T-cell (primary cell): ENCODE data around the gene INTS14. TPM values are rescaled to one million over a fixed set of nuclear protein-coding genes. Genes with fewer than 3 reads are reported as not detected.

Experiments
- ATAC-seq, 4 experiments: fragments of 200-7000 bp in 3 of 4; fragments of 150-1000 bp in 1 of 4; cut with Tn5 transposase; replicated peaks in 1 of 4; 1 replicate in 3 of 4; 2 replicates in 1 of 4; pipeline ENCODE4 v1.10.0; 2021; ENCODE audit warnings: moderate library complexity in 3 of 4, mild to moderate bottlenecking in 2 of 4, moderate number of reproducible peaks in 1 of 4
- CTCF ChIA-PET, 2 donors: fragments of 300-600 bp; sonication (Branson Sonifier 250); formaldehyde crosslinking; loops; one replicate each; lab custom pipeline; 2022; ENCODE audit warnings: antibody characterized with exemption in 2 of 2; lab: Charles Lee
- POLR2A ChIA-PET, 2 donors: fragments of 300-600 bp; sonication (Branson Sonifier 250); formaldehyde crosslinking; loops; one replicate each; lab custom pipeline; 2022; ENCODE audit warnings: antibody characterized with exemption in 2 of 2; lab: Charles Lee
- DNase-seq, 35 experiments: peaks; one replicate each; pipeline versions ENCODE4 v3.0.0 to v3.0.0-alpha.2; 2013 to 2023
- H3K27ac ChIP-seq: one replicate; pipeline ENCODE4 v1.5.1; 2013; ENCODE audit warnings: low read length
- H3K27me3 ChIP-seq, 2 experiments: replicated peaks in 1 of 2; 1 replicate in 1 of 2; 2 replicates in 1 of 2; pipeline versions ENCODE4 v1.6.1 to v1.7.0; 2013; ENCODE audit warnings: low read length in 1 of 2, mixed read lengths in 1 of 2; ENCODE audit not compliant: control insufficient read depth in 2 of 2, insufficient read depth in 2 of 2; ENCODE audit errors: extremely low read depth in 1 of 2
- H3K36me3 ChIP-seq, 2 donors: 1 replicate in 1 of 2; 2 replicates in 1 of 2; pipeline versions ENCODE4 v1.6.1 to v1.7.0; 2013; ENCODE audit warnings: low read length in 1 of 2; ENCODE audit not compliant: control insufficient read depth in 2 of 2, insufficient read depth in 1 of 2; ENCODE audit errors: extremely low read depth in 1 of 2
- H3K4me1 ChIP-seq, 2 experiments: 1 replicate in 1 of 2; 2 replicates in 1 of 2; pipeline versions ENCODE4 v1.6.1 to v1.7.0; 2013; ENCODE audit warnings: low read length in 2 of 2, mixed read lengths in 1 of 2; ENCODE audit not compliant: insufficient read depth in 2 of 2, control insufficient read depth in 1 of 2; ENCODE audit errors: extremely low read depth in 1 of 2
- H3K4me3 ChIP-seq, 2 donors: 1 replicate in 1 of 2; 2 replicates in 1 of 2; pipeline versions ENCODE4 v1.5.1 to v1.7.0; 2013; ENCODE audit warnings: mild to moderate bottlenecking in 2 of 2, low read length in 1 of 2, moderate library complexity in 1 of 2; ENCODE audit not compliant: control insufficient read depth in 1 of 2; ENCODE audit errors: extremely low read depth in 1 of 2
- H3K9me3 ChIP-seq: 2 replicates; pipeline ENCODE4 v1.7.0; 2013
- H3K27ac Mint-ChIP-seq, 2 donors: one replicate each; pipeline ENCODE4 v1.8.0; 2020 to 2021; ENCODE audit warnings: mild to moderate bottlenecking in 2 of 2, mixed read lengths in 2 of 2
- H3K27me3 Mint-ChIP-seq, 2 donors: one replicate each; pipeline ENCODE4 v1.8.0; 2021 to 2022; ENCODE audit warnings: mixed read lengths in 2 of 2
- H3K36me3 Mint-ChIP-seq: one replicate; pipeline ENCODE4 v1.8.0; 2021; ENCODE audit warnings: mixed read lengths
- H3K4me1 Mint-ChIP-seq, 3 donors: one replicate each; pipeline ENCODE4 v1.8.0; 2020 to 2022; ENCODE audit warnings: mixed read lengths in 3 of 3, mild to moderate bottlenecking in 1 of 3
- H3K4me3 Mint-ChIP-seq, 3 donors: one replicate each; pipeline ENCODE4 v1.8.0; 2020 to 2022; ENCODE audit warnings: mild to moderate bottlenecking in 3 of 3, mixed read lengths in 3 of 3, moderate library complexity in 3 of 3
- H3K9me3 Mint-ChIP-seq, 3 donors: one replicate each; pipeline ENCODE4 v1.8.0; 2020 to 2022; ENCODE audit warnings: mixed read lengths in 3 of 3
- WGBS: methylation state at CpG from one replicate; pipeline ENCODE4 v1.1.5; 2013; ENCODE audit warnings: missing lambda C conversion rate; ENCODE audit not compliant: insufficient coverage; 5-methylcytosine and 5-hydroxymethylcytosine counted together
- total RNA-seq, 35 experiments: library from RNA in 6 of 35; stranded (reverse) in 6 of 35; fragments of 120-200 nt in 1 of 35; gene quantifications; one replicate each; pipeline versions ENCODE4 v1.2.1 to v1.2.4 and lab custom pipeline; 2013 to 2026

Gene INTS14
- total RNA-seq, 5 donors from 2014 or later (not counting 1 experiment from before 2014, with no cell fraction given): 26.6 to 36.4 (median 34.4) TPM

- no peak overlapping the region for H3K4me3 Mint-ChIP-seq
- DNase-seq: no peak
- peaks cover 4% of the 10 kb centered on the region for H3K36me3 Mint-ChIP-seq
- no peak overlapping the region for H3K4me3 ChIP-seq
- 95% methylated on average over 4 of the region's 4 CpGs for WGBS
- no peaks in the 10 kb centered on the region for H3K27me3 Mint-ChIP-seq
- no peak overlapping the region for H3K27ac ChIP-seq
- no peaks in the 10 kb centered on the region for H3K4me1 ChIP-seq
- H3K9me3 ChIP-seq: no peaks in the 10 kb centered on the region
- peak overlapping the region in 1 of 2 donors; percentile 16 for H3K27ac Mint-ChIP-seq
- H3K27me3 ChIP-seq: no peaks in the 10 kb centered on the region
- ChIA-PET CTCF (interaction anchor here in 1 of 2 donors (0.6 kb wide), 1 partner anchor 34 kb away, joined by 3 read pairs; no protein-coding TSS in a partner anchor), POLR2A (no interaction called here)
- H3K36me3 ChIP-seq: peaks cover 2 to 3% of the 10 kb centered on the region in 2 donors
- no peaks in the 10 kb centered on the region for H3K9me3 Mint-ChIP-seq
- no peaks in the 10 kb centered on the region for H3K4me1 Mint-ChIP-seq
- ATAC-seq: no peak
Measured at GRCh38 chr15:65644282-65644681, 33.4 kb upstream of the INTS14 start.

- Histone ChIP-seq H3K4me1 (no peaks in the 10 kb centered on the region), H3K27ac (no peak overlapping the region), H3K4me3 (no peak overlapping the region), H3K36me3 (peaks cover 2 to 3% of the 10 kb centered on the region in 2 donors), H3K27me3 (no peaks in the 10 kb centered on the region), H3K9me3 (no peaks in the 10 kb centered on the region)
- POLR2A ChIA-PET: interaction anchor here in 1 of 2 donors (0.6 to 0.7 kb wide), 2 partner anchors 21 to 501 kb away, joined by 3 read pairs; no protein-coding TSS in a partner anchor
- DNase-seq (no peak), ATAC-seq (no peak)
- Mint-ChIP-seq H3K4me3 (no peak overlapping the region), H3K9me3 (no peaks in the 10 kb centered on the region), H3K4me1 (peaks cover 7 to 12% (median 10%) of the 10 kb centered on the region in 3 donors), H3K27ac (no peak overlapping the region), H3K36me3 (peaks cover 4% of the 10 kb centered on the region), H3K27me3 (no peaks in the 10 kb centered on the region)
- 79% methylated on average over 3 of the region's 6 CpGs for WGBS
- CTCF ChIA-PET: no interaction called here
Measured at GRCh38 chr15:65642594-65642993, 31.7 kb upstream of the INTS14 start.

- Histone ChIP-seq H3K4me1 (no peaks in the 10 kb centered on the region), H3K4me3 (no peak overlapping the region), H3K9me3 (no peaks in the 10 kb centered on the region), H3K27ac (no peak overlapping the region), H3K36me3 (peaks cover under 1 to 3% of the 10 kb centered on the region in 2 donors), H3K27me3 (no peaks in the 10 kb centered on the region)
- ChIA-PET CTCF (interaction anchor here (0.5 to 0.6 kb wide), 3 partner anchors 21 to 217 kb away, joined by 4 to 13 read pairs (median 4); no protein-coding TSS in a partner anchor), POLR2A (interaction anchor here in 1 of 2 donors (0.6 kb wide), 2 partner anchors 500 to 777 kb away, joined by 3 to 5 read pairs; no protein-coding TSS in a partner anchor)
- WGBS: 85% methylated on average over 5 of the region's 6 CpGs
- H3K36me3 Mint-ChIP-seq: peaks cover 3% of the 10 kb centered on the region
- peaks cover 7 to 13% (median 12%) of the 10 kb centered on the region in 3 donors for H3K4me1 Mint-ChIP-seq
- no peak overlapping the region for H3K4me3 Mint-ChIP-seq
- no peaks in the 10 kb centered on the region for H3K9me3 Mint-ChIP-seq
- no peak overlapping the region for H3K27ac Mint-ChIP-seq
- H3K27me3 Mint-ChIP-seq: no peaks in the 10 kb centered on the region
- ATAC-seq (no peak), DNase-seq (no peak)
Measured at GRCh38 chr15:65641768-65642475, 31.0 kb upstream of the INTS14 start.

- peaks cover 7 to 13% (median 12%) of the 10 kb centered on the region in 3 donors for H3K4me1 Mint-ChIP-seq
- Histone ChIP-seq H3K4me1 (no peaks in the 10 kb centered on the region), H3K27me3 (no peaks in the 10 kb centered on the region), H3K9me3 (no peaks in the 10 kb centered on the region), H3K27ac (no peak overlapping the region), H3K36me3 (peaks cover 0 to 3% of the 10 kb centered on the region in 2 donors), H3K4me3 (no peak overlapping the region)
- WGBS: 91% methylated on average over 6 of the region's 6 CpGs
- no peaks in the 10 kb centered on the region for H3K27me3 Mint-ChIP-seq
- ChIA-PET POLR2A (no interaction called here), CTCF (interaction anchor here in 1 of 2 donors (0.7 to 1.5 kb wide), 3 partner anchors 10 to 335 kb away, joined by 3 to 4 read pairs (median 4); partner anchors contain the start of gene RNU5B-1)
- H3K4me3 Mint-ChIP-seq: no peak overlapping the region
- ATAC-seq (no peak), DNase-seq (no peak)
- no peaks in the 10 kb centered on the region for H3K36me3 Mint-ChIP-seq
- peak overlapping the region in 1 of 2 donors; percentile 55 for H3K27ac Mint-ChIP-seq
- H3K9me3 Mint-ChIP-seq: no peaks in the 10 kb centered on the region
Measured at GRCh38 chr15:65639509-65639908, 28.6 kb upstream of the INTS14 start.

- H3K4me1 ChIP-seq: no peaks in the 10 kb centered on the region
- H3K9me3 ChIP-seq: no peaks in the 10 kb centered on the region
- Mint-ChIP-seq H3K27me3 (no peaks in the 10 kb centered on the region), H3K36me3 (peaks cover 4% of the 10 kb centered on the region), H3K4me1 (peaks cover 7 to 13% (median 12%) of the 10 kb centered on the region in 3 donors), H3K4me3 (no peak overlapping the region), H3K9me3 (no peaks in the 10 kb centered on the region), H3K27ac (no peak overlapping the region)
- 8% methylated on average over 2 of the region's 3 CpGs for WGBS
- ATAC-seq (peak; percentile 57 to 85 (median 76)), DNase-seq (peak in 24 of 35 experiments; percentile 6 to 83 (median 20))
- ChIA-PET POLR2A (no interaction called here), CTCF (interaction anchor here (0.5 to 1.8 kb wide), 5 partner anchors 11 to 1423 kb away, joined by 3 to 5 read pairs (median 4); no protein-coding TSS in a partner anchor)
- no peak overlapping the region for H3K27ac ChIP-seq
- no peaks in the 10 kb centered on the region for H3K27me3 ChIP-seq
- H3K36me3 ChIP-seq: peaks cover 0 to 3% of the 10 kb centered on the region in 2 donors
- H3K4me3 ChIP-seq: no peak overlapping the region
Measured at GRCh38 chr15:65638681-65639089, 27.8 kb upstream of the INTS14 start.

- Mint-ChIP-seq H3K4me1 (peaks cover 7 to 13% (median 12%) of the 10 kb centered on the region in 3 donors), H3K27me3 (no peaks in the 10 kb centered on the region), H3K4me3 (no peak overlapping the region), H3K9me3 (no peaks in the 10 kb centered on the region), H3K27ac (no peak overlapping the region), H3K36me3 (peaks cover 6% of the 10 kb centered on the region)
- CTCF ChIA-PET: interaction anchor here (0.6 to 1.8 kb wide), 5 partner anchors 11 to 650 kb away, joined by 3 to 5 read pairs (median 4); no protein-coding TSS in a partner anchor
- no peaks in the 10 kb centered on the region for H3K27me3 ChIP-seq
- H3K9me3 ChIP-seq: no peaks in the 10 kb centered on the region
- 90% methylated on average over 5 of the region's 5 CpGs for WGBS
- POLR2A ChIA-PET: interaction anchor here in 1 of 2 donors (0.6 kb wide), 1 partner anchor 240 kb away, joined by 3 read pairs; no protein-coding TSS in a partner anchor
- no peaks in the 10 kb centered on the region for H3K4me1 ChIP-seq
- H3K36me3 ChIP-seq: no peaks in the 10 kb centered on the region
- ATAC-seq (no peak), DNase-seq (no peak)
- no peak overlapping the region for H3K27ac ChIP-seq
- no peak overlapping the region for H3K4me3 ChIP-seq
Measured at GRCh38 chr15:65638109-65638508, 27.2 kb upstream of the INTS14 start.
